GM18867 (cell line): ENCODE data around the gene MACROH2A1.

ENCODE experiments used
- ATAC-seq: cut with Tn5 transposase; IDR thresholded peaks from one replicate; pipeline ENCODE4 v1.9.1; 2021; ENCODE audit warnings: mild to moderate bottlenecking, moderate library complexity; ENCODE audit not compliant: unreplicated experiment

MACROH2A1 gene

GRCh38 chr5:135357685-135358084 is 41.3 kb downstream of the MACROH2A1 start:
- ATAC-seq, result no peak

GRCh38 chr5:135356522-135357318 is 42.3 kb downstream of the MACROH2A1 start:
- no peak for ATAC-seq

- no peak for ATAC-seq
Observed at GRCh38 chr5:135355169-135355568, 43.9 kb downstream of the MACROH2A1 start.

GRCh38 chr5:135353952-135354721 is 44.9 kb downstream of the MACROH2A1 start:
- ATAC-seq, result no peak

- ATAC-seq, result no peak
Observed at GRCh38 chr5:135350536-135350935, 48.5 kb downstream of the MACROH2A1 start.

GRCh38 chr5:135349886-135350285 is 49.1 kb downstream of the MACROH2A1 start:
- no peak for ATAC-seq

- no peak for ATAC-seq
Observed at GRCh38 chr5:135349451-135349850, 49.6 kb downstream of the MACROH2A1 start.

GRCh38 chr5:135348918-135349317 is 50.1 kb downstream of the MACROH2A1 start:
- ATAC-seq, result no peak

- no peak for ATAC-seq
Observed at GRCh38 chr5:135347392-135347791, 51.6 kb downstream of the MACROH2A1 start.

GRCh38 chr5:135345956-135346731 is 52.9 kb downstream of the MACROH2A1 start:
- peak; percentile 62 for ATAC-seq

GRCh38 chr5:135344349-135344748 is 54.7 kb downstream of the MACROH2A1 start:
- no peak for ATAC-seq

- no peak for ATAC-seq
Observed at GRCh38 chr5:135343413-135343812, 55.6 kb downstream of the MACROH2A1 start.

GRCh38 chr5:135342551-135342875 is 56.5 kb downstream of the MACROH2A1 start:
- ATAC-seq, result no peak

GRCh38 chr5:135341696-135342550 is 57.1 kb downstream of the MACROH2A1 start:
- ATAC-seq, result no peak

- no peak for ATAC-seq
Observed at GRCh38 chr5:135341016-135341666, 57.9 kb downstream of the MACROH2A1 start.

- ATAC-seq, result no peak
Observed at GRCh38 chr5:135340568-135340967, 58.5 kb downstream of the MACROH2A1 start.

- no peak for ATAC-seq
Observed at GRCh38 chr5:135339623-135340022, 59.4 kb downstream of the MACROH2A1 start.

- no peak for ATAC-seq
Observed at GRCh38 chr5:135339189-135339588, 59.8 kb downstream of the MACROH2A1 start.

- ATAC-seq, result no peak
Observed at GRCh38 chr5:135337064-135337463, 62.0 kb downstream of the MACROH2A1 start.
